GM12891 (cell line): Measurements from ENCODE around the gene CYSRT1.

ENCODE experiments used
- PAX5 ChIP-seq: IDR thresholded peaks from 2 replicates; pipeline ENCODE4 v1.6.1; 2011; ENCODE audit warnings: low read length, moderate library complexity, mild to moderate bottlenecking; ENCODE audit not compliant: insufficient read depth, severe bottlenecking
- POLR2A ChIP-seq: IDR thresholded peaks from 2 replicates; pipeline ENCODE4 v1.6.1; 2011; ENCODE audit warnings: low read depth, low read length, control low read depth
- POLR2AphosphoS5 ChIP-seq: IDR thresholded peaks from 2 replicates; pipeline ENCODE4 v1.6.1; 2011; ENCODE audit warnings: low read depth, low read length, control low read depth
- SPI1 ChIP-seq: IDR thresholded peaks from 2 replicates; pipeline ENCODE4 v1.6.1; 2011; ENCODE audit warnings: low read depth, low read length, control low read depth
- TAF1 ChIP-seq: IDR thresholded peaks from 2 replicates; pipeline ENCODE4 v1.6.1; 2011; ENCODE audit warnings: low read depth, low read length, control low read depth

DNA sequence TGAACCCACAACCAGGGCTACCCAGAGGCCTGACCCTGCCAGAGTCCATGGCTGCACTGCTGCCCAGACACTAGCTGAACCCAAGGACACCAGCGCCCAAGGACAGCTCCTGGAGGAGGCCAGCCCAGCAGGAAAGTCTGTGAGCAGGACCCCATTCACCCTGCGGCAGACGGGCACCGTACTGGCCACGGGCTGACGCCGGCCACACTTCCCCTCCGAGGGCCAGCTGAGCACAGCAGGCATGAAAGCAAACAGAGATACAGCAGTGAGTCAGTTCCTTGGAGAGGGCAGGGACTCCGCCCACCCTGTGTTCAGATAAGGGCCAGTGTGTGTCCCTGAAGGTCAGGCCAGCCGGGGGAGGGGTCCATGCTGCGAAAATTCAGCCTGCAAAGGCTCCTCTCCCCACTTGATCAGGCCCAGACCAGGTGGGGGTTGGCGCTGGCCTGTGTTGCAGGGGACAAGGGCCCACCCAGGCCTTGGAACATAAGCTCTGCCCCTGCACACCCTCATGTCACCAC is 6.2 kb upstream of the CYSRT1 start:
- no peak for TF ChIP-seq POLR2A
- TF ChIP-seq POLR2AphosphoS5: no peak
- TF ChIP-seq TAF1: no peak
- no peak for TF ChIP-seq SPI1
- no peak for TF ChIP-seq PAX5
